D341Med (cell line): ENCODE measurements around the gene GAB2.

Experiments
- DNase-seq: peaks from one replicate; pipeline ENCODE4 v3.0.0; 2012; ENCODE audit warnings: low spot score

Gene GAB2

DNA sequence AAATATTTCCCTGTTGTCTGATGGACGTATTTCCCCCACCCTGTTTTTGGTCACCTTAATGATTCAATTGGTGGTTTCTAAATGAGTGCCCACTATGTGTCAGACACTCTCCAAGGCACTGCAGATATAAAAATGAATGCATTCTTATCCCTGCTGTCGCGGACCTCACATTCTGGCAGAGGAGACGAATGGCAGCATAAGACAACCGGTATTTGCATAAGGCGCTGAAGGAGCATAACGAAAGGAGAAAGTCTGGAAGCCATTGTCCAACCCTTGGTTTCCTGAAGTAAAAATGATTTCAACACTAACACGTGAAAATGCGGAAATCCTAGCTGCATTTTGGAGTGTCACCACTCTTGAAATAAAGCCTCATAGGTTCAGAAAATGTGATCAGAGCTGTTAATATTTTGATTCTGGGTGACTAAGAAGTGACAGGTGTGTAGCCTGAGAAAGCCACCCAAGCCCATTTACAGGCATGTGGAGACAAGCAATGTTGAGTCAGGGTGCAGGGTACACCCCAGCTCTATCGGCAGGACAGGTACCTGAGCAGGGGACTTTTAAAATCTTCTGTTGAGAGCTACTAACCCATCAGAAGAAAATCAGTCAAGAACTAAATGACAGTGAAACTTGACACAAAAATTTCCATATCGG, 10.1 kb upstream of the GAB2 start:
- no peak for DNase-seq

DNA sequence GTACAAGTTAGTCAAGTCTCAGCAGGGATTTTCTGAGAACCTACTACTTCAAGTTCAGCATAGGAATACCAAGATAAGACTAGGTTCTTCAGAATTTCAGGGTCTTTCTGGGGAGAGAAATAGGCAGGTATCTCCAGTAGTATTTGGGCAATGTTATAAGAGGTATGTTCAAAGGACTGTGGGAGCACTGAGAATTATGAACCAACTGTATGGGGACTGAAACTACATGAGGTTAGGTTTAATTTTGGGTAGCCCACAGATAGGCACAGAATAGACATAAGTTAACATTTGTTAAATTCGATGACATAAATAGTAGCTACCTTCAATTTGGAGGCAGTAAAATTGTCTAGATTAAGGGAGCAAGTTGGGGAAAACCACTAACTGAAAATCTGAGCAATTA, 9.2 kb upstream of the GAB2 start:
- no peak for DNase-seq

DNA sequence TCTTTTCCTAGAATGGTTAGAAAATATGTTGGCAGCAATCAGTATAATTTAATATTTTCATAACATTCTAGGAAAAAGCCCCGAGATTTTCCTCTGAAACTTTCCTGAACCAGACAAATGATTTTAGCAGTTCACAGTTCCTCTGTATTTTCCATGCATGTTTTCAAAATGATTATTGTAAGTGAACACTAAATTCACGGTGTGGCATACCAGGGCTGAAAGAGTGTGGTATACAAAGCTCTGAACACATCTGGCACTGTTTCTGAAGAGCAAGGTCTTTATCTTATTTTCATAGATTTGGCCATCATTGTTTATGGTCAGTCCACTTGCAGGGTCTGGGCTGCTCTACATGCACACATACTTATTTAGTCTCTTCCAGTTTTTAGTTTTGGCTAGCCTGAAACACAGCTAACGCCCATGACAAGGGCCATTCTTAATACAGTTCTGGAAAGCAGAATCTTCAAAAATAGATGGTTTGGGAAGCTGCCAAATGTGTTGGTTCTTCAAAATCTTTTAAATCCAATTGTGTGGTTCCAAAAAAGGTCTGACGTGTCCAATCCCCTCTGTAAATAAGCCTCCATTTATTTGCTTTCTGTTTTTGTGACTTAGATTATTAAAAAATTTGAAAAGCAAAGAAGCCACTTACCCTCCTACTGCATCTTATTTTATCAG, 7.9 kb upstream of the GAB2 start:
- DNase-seq, result no peak

DNA sequence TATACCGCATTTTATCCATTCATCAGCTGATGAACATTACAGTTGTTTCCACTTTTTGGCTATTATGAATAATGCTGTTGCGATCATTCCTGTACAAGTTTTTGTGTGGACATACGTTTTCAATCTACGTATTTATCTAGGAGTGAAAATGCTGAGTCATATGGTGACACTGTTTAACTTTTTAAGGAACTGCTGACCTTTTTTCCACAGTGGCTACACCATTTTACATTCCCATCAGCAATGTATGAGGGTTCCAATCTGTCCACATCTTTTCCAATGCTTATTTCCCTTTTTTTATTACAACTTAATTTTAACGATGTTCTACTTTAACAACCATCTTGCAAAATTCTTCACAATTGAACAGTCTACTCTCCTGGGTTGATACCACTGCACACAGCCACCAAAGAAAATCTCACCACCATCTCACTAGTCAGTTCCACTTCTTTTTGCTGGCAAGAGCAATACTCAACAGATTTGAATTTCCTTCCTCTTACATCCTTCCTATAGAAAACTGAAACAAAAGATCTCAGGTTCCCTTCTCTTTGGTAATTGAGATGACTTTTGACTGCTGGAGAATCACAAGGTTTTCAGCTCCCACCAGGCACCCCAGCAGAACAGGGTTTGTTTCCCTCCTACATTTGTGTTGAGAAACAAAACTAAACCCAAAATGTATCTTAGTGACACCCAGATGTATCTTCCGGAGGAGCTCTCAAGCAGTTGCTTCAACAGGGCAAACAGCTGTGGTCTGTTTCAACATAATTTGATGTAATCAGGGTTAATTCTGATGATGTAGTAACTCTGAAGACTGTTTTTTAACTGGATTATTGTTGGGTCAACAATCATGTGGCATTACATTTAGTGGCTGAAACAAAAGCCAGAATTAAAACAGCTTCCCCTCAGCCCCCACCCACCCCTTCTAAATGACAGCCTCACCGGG, 7.0 kb upstream of the GAB2 start:
- no peak for DNase-seq

GRCh38 chr11:78423241-78423640, 5.6 kb upstream of the GAB2 start:
- no peak for DNase-seq

GRCh38 chr11:78420796-78421209, 3.2 kb upstream of the GAB2 start:
- peak; percentile 17 for DNase-seq

- DNase-seq, result peak; percentile 68
Observed at GRCh38 chr11:78420255-78420764, 2.7 kb upstream of the GAB2 start.

GRCh38 chr11:78419327-78419726, 1.7 kb upstream of the GAB2 start:
- DNase-seq, result no peak

GRCh38 chr11:78418584-78419211, 1.1 kb upstream of the GAB2 start:
- DNase-seq, result no peak

- peak; percentile 94 for DNase-seq
Observed at GRCh38 chr11:78417888-78418583, 416 bp upstream of the GAB2 start.

DNA sequence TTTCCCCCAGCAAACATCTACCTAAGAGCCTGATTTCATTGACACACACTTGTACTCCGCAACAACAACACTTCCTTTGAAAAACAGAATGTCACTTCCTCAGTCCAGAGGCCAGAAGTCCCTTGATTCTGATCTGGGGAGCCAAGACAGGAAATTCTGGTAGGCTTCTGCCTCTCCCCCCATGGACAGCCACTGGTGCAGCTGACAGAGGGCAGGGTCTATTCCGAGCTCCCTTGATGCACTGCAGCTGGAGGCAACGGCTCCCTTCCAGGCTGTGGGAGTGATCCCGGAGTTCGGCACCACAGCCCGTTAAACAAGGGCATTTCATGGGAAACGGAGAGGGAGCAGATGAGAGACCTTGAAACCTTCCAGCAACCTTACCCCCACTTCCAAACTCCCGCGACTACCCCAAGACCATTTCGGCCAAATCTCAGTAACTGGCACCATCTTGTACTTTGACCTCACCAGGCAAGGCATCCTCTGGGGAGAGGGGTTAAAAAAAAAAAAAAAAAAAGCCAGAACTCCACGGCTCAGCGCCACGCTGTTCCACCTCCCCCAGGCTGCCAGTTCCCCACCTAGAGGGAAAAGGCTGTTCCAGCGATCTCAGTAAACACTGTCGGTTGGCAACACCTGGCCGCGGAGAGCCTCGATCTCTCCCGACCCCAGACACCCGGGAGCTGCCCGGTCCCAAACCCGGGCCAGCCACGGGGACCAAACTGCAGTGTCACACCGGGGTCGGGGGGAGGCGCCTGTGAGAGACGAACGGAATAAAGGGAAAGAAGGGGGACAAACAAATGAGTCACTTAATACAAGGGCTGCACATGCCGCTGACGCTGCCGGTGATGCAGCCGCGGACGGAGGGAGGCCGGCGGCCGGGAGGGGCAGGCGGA, 1.1 kb downstream of the GAB2 start:
- peak; percentile 79 for DNase-seq

DNA sequence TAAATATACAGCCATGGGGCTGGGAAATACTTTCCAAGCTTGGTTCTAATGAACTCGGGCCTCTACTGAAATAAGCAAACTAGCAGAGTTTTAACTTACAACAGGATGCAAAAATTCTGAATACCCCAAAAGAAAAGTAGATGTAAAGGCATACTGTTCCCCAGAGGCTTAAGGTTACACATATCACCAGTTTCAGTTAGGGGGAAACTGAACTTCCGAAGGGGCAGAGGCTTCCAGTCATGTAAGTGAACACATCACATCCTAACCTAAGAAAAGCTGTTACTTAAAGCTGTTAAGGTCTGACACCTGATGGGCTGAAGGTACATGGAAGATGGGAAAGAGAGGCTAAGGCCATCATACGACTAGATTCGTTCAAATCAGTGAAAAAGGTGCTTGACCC, 2.3 kb downstream of the GAB2 start:
- no peak for DNase-seq

DNA sequence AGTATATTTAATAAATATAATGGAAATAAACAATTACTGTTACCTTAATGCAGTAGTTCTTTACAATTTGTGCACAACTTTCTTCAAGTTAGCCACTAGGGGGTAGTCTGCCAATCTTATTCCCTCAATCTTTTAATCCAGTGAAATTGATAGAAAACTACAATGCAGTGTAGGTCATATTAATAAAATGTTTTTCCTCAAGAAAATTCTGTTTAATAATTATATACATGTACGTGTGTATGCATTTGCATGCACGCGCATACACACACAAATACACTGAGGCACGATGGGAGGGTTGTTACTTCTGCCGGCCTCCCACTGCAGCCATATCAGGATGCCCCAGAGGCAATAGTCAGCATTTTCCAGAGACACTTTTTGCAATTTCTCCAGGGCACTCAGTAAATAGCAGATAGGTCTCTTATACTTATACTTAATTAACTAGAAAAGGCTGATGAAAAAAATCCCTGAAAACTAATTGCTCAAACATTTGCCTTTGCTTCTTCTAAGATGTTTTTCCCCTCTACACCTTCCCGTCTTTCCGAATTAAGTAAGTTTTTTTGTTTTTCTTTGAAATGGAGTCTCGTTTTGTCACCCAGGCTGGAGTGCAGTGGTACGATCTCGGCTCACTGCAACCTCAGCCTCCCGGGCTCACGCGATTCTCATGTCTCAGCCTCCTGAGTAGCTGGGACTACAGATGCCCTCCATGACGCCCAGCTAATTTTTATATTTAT, 3.1 kb downstream of the GAB2 start:
- DNase-seq, result no peak

- DNase-seq, result no peak
Observed at GRCh38 chr11:78408619-78409018, 9.0 kb downstream of the GAB2 start.

- DNase-seq, result no peak
Observed at GRCh38 chr11:78406568-78407196, 10.9 kb downstream of the GAB2 start.

DNA sequence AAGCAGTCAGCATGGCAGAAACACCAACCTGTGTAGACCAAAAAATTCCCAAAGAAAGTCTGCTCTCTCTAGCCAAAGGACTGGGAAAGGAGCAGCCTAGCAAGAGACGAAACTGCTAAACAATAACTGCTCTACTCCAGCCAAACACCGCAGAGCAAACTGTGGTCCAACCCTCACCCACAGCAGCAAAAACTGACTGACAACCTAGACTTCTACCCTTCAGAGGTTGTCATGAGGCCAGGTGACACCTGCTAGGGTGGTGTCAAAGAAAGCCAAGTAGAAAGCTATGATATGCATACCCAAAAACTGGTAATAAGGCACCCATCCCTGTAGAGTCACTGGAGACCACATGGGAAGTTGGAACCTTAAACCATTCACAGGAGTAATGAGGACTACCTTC, 11.8 kb downstream of the GAB2 start:
- no peak for DNase-seq

- DNase-seq, result no peak
Observed at GRCh38 chr11:78403781-78404180, 13.8 kb downstream of the GAB2 start.

- DNase-seq, result no peak
Observed at GRCh38 chr11:78402847-78403246, 14.8 kb downstream of the GAB2 start.

DNA sequence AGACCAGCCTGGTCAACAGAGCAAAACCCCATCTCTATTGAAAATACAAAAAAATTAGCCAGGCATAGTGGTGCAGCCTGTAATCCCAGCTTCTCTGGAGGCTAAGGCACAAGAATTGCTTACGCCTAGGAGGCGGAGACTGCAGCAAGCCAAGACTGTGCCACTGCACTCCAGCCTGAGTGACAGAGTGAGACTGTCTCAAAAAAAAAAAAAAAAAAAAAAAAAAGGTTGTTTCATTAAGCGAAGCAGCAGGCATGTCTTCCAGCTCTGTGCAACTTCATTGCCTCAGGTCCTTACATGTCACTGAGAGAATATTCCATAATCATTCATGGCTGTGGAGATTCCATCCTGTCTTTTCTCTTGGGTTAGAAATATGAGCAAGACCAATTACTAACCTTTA, 16.9 kb downstream of the GAB2 start:
- DNase-seq, result no peak
